ENCODE results near the gene IRF2.

DNA sequence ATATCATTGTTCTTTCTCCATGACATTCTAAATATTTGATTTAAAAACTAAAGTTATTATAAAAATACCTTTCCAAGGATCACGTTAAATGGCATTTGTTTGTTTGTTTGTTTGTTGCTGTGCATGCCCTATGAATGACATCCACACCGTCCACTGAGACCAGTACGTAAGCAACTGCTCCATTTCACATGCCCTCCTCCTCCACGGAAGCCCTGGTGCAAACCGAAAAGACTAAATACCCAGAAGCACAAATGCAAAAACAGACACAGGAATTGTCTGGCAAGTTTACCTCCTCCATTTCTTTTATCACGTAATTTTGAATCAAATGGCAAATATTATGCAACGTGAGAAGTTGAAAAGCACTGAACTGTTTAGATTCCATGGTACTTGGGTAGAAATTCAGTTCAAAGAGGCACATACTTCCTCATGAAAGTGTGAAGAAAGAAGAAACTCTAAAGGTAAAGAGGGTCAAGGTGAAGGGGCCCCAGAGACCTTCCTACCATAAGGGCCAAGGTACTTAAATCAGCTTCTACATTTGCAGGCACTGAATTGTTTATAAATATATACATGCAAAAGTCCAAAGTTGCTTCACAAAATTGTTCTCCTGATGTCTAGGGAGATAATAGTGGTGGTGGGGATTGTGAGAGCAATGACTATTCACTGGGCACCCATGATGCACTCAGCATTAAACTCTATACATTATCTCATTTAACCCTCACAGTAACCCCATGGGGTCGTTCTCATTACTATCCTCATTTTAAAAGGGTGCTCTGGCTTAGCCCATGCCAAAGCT is 23.4 kb downstream of the IRF2 start:
- TF ChIP-seq, protein P1, sequence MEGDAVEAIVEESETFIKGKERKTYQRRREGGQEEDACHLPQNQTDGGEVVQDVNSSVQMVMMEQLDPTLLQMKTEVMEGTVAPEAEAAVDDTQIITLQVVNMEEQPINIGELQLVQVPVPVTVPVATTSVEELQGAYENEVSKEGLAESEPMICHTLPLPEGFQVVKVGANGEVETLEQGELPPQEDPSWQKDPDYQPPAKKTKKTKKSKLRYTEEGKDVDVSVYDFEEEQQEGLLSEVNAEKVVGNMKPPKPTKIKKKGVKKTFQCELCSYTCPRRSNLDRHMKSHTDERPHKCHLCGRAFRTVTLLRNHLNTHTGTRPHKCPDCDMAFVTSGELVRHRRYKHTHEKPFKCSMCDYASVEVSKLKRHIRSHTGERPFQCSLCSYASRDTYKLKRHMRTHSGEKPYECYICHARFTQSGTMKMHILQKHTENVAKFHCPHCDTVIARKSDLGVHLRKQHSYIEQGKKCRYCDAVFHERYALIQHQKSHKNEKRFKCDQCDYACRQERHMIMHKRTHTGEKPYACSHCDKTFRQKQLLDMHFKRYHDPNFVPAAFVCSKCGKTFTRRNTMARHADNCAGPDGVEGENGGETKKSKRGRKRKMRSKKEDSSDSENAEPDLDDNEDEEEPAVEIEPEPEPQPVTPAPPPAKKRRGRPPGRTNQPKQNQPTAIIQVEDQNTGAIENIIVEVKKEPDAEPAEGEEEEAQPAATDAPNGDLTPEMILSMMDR (IDR thresholded peaks at IDR 0.05): no peak
- TF ChIP-seq EP300 (IDR thresholded peaks at IDR 0.05) (no peak), CHD2 (IDR thresholded peaks at IDR 0.05; ENCODE audit: low read length, partially characterized antibody) (no peak), JUN (IDR thresholded peaks at IDR 0.05) (no peak), RFX5 (IDR thresholded peaks at IDR 0.05) (no peak), GATA3 (IDR thresholded peaks at IDR 0.05; ENCODE audit: borderline replicate concordance) (no peak), RAD21 (conservative IDR thresholded peaks at IDR 0.05 in 1 of 2, IDR thresholded peaks at IDR 0.05 in 1 of 2) (no peak)
- TF ChIP-seq, protein P2, sequence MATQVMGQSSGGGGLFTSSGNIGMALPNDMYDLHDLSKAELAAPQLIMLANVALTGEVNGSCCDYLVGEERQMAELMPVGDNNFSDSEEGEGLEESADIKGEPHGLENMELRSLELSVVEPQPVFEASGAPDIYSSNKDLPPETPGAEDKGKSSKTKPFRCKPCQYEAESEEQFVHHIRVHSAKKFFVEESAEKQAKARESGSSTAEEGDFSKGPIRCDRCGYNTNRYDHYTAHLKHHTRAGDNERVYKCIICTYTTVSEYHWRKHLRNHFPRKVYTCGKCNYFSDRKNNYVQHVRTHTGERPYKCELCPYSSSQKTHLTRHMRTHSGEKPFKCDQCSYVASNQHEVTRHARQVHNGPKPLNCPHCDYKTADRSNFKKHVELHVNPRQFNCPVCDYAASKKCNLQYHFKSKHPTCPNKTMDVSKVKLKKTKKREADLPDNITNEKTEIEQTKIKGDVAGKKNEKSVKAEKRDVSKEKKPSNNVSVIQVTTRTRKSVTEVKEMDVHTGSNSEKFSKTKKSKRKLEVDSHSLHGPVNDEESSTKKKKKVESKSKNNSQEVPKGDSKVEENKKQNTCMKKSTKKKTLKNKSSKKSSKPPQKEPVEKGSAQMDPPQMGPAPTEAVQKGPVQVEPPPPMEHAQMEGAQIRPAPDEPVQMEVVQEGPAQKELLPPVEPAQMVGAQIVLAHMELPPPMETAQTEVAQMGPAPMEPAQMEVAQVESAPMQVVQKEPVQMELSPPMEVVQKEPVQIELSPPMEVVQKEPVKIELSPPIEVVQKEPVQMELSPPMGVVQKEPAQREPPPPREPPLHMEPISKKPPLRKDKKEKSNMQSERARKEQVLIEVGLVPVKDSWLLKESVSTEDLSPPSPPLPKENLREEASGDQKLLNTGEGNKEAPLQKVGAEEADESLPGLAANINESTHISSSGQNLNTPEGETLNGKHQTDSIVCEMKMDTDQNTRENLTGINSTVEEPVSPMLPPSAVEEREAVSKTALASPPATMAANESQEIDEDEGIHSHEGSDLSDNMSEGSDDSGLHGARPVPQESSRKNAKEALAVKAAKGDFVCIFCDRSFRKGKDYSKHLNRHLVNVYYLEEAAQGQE (IDR thresholded peaks at IDR 0.05): no peak
- TF ChIP-seq, protein P3, sequence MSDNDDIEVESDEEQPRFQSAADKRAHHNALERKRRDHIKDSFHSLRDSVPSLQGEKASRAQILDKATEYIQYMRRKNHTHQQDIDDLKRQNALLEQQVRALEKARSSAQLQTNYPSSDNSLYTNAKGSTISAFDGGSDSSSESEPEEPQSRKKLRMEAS (IDR thresholded peaks at IDR 0.05): no peak
